GM12864 (cell line): Measurements from ENCODE around the gene WASHC3.

ENCODE experiments used
- DNase-seq: peaks from one replicate; pipeline ENCODE4 v3.0.0-alpha.2; 2011; ENCODE audit warnings: low read depth
- H3K4me3 ChIP-seq: 2 replicates; pipeline ENCODE4 v1.5.1; 2011; ENCODE audit warnings: mild to moderate bottlenecking, low read depth, low read length, control low read depth
- TF ChIP-seq, protein P1 (sequence below): IDR thresholded peaks from 2 replicates; pipeline ENCODE4 v1.5.1; 2011; ENCODE audit warnings: low read depth, mild to moderate bottlenecking, moderate library complexity, low read length, control low read depth, inconsistent platforms; ENCODE audit errors: missing control alignments

WASHC3 gene

GRCh38 chr12:102062419-102062806 lies 622 bp upstream of the WASHC3 start:
- no peak for DNase-seq
- peak overlapping the region; percentile 86; the same call in 1 of the 2 replicates for H3K4me3 ChIP-seq
- TF ChIP-seq, protein P1, sequence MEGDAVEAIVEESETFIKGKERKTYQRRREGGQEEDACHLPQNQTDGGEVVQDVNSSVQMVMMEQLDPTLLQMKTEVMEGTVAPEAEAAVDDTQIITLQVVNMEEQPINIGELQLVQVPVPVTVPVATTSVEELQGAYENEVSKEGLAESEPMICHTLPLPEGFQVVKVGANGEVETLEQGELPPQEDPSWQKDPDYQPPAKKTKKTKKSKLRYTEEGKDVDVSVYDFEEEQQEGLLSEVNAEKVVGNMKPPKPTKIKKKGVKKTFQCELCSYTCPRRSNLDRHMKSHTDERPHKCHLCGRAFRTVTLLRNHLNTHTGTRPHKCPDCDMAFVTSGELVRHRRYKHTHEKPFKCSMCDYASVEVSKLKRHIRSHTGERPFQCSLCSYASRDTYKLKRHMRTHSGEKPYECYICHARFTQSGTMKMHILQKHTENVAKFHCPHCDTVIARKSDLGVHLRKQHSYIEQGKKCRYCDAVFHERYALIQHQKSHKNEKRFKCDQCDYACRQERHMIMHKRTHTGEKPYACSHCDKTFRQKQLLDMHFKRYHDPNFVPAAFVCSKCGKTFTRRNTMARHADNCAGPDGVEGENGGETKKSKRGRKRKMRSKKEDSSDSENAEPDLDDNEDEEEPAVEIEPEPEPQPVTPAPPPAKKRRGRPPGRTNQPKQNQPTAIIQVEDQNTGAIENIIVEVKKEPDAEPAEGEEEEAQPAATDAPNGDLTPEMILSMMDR: no peak

DNA sequence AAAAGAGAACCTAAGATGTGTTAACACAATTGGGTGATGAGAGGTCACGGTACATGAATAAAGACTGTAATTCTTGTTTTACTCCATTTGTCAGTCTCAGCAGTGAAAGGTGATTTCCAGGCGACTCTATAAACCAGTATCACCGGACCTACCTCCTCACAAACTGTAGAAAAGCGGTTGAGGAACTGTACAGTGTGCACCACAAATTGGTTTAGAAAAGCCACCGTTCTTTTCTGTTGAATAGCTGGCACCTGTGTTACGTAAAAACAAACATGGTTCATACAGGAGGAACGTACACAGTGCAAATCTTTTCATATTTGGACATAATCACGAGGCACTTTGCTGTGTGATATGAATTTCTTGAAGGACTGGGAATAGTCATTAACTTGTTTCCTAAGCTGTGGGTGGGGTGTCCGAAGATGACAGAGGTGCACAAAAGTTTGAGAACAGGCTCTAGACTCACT lies 663 bp downstream of the WASHC3 start:
- DNase-seq: peak; percentile 34
- H3K4me3 ChIP-seq: peak overlapping the region; percentile 86
- TF ChIP-seq, protein P1: no peak

- DNase-seq: no peak
- H3K4me3 ChIP-seq: no peak overlapping the region
- TF ChIP-seq, protein P1: no peak
These were observed 2.4 kb downstream of the WASHC3 start for GRCh38 chr12:102059343-102059742.

GRCh38 chr12:102054345-102054744 lies 7.4 kb downstream of the WASHC3 start:
- TF ChIP-seq, protein P1: no peak
- no peak overlapping the region for H3K4me3 ChIP-seq
- DNase-seq: no peak

GRCh38 chr12:102053062-102053349 lies 8.8 kb downstream of the WASHC3 start:
- no peak overlapping the region for H3K4me3 ChIP-seq
- TF ChIP-seq, protein P1: no peak
- DNase-seq: no peak

GRCh38 chr12:102052192-102053061 lies 9.4 kb downstream of the WASHC3 start:
- DNase-seq: no peak
- no peak overlapping the region for H3K4me3 ChIP-seq
- TF ChIP-seq, protein P1: no peak
